ENCODE results near the gene IAH1. TPM values are rescaled to one million over a fixed set of nuclear protein-coding genes. Genes with fewer than 3 reads are reported as not detected.

The IAH1 gene, protein sequence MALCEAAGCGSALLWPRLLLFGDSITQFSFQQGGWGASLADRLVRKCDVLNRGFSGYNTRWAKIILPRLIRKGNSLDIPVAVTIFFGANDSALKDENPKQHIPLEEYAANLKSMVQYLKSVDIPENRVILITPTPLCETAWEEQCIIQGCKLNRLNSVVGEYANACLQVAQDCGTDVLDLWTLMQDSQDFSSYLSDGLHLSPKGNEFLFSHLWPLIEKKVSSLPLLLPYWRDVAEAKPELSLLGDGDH
- total RNA-seq (2022): 56.5 and 57.8 TPM in 2 replicates
- percentile 82 among the genes with signal in this experiment for Bru-seq, nascent RNA
- percentile 72 among the genes with signal in this experiment for BruChase-seq, experiment 1, labeled RNA remaining after a 2-hour chase
- percentile 81 among the genes with signal in this experiment for BruChase-seq, experiment 2, labeled RNA remaining after a 6-hour chase
- long read RNA-seq, transcript IAH1-215 (6 exons, 1,266 nt): major isoform, 50 of 77 reads
- long read RNA-seq, transcript IAH1-202 (5 exons, 2,137 nt): minor isoform, 6 of 77 reads
- long read RNA-seq, partial matches to known transcripts: 0 of 77 reads
- long read RNA-seq, other reads (novel, unspliced or antisense): 17 of 77 reads

DNA sequence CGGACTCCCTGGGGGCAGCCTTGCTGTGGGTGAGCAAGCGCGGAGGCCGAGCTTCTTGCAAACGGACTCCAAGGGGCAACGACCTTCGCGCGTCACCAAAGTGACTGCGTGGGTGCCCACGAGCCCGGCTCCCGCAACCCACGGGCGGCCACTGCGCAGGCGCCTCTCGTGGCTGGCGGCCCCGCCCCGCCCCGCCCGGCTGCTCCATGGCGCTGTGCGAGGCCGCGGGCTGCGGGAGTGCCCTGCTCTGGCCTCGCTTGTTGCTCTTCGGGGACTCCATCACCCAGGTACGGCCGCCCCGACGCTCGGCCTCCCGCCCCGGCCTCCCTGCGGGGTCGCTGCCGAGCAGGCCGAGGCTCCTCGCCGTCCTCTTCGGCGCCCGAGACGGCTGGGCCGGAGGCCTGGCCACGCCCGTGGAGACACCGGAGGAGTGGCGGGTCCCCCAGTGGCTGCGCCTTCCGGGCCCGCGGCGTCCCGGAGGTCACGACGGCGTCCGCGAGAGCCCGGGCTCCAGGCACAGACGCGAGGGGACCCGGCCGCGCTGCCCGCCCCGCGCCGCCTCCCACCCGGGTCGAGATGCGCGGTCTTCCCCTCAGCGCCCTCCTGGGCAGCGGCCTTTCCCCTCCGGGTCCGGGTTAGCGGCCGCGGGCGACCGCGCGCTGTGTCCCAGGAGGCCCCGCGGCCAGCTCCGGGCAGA, at the start of gene IAH1:
IAH1 (plus strand) TSS at position 191 of the 697 bp plus-strand sequence; CDS start at position 207, 16 bp downstream.
- Histone ChIP-seq H3K9me3 (no peaks in the 10 kb centered on the region), H3K36me3 (ENCODE audit: control insufficient read depth, insufficient read depth, low read length) (peaks cover 4% of the 10 kb centered on the region; the same call in 1 of the 2 replicates)
- CTCF ChIA-PET: interaction anchor here (0.6 to 2.3 kb wide), 2 partner anchors 10 to 81 kb away, joined by 3 to 6 read pairs; partner anchors contain the start of gene ADAM17

DNA sequence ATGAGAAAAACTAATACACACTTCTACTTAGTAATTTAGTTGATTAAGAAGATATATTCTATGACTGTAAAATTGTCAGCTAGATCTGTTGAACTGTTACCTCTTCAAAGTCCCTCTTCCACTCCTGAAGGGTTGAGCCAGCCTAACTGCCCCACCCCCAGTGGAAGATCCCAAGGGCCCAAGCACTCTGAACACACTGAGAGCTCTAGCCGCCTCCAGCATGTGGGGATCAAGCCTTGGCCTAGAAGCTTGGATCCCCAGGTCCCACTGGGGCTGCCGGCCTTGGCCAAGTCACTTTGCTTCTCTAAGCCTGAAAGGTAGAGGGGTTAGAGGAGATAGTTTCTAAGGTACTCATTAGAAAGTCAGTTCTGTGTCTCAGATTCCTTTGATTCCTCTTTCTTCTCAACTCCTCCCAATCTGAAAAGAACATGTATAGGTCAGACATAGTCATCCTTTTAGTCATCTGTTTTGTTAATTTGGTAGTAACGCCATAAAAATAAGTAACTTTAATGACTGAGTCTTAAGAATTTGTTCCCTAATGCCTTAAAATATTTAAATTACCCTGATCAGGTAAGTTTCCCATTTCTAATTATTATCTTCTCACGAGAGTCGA, 45.3 kb upstream of the IAH1 start:
- BruUV-seq (replicated peaks): no TSS peak
- Mint-ChIP-seq H3K27ac (ENCODE audit: unreplicated experiment) (no peak overlapping the region), H3K27me3 (ENCODE audit: insufficient read depth, unreplicated experiment) (no peaks in the 10 kb centered on the region), H3K4me1 (ENCODE audit: low read depth, unreplicated experiment) (no peaks in the 10 kb centered on the region), H3K36me3 (ENCODE audit: insufficient read depth, unreplicated experiment) (peaks cover 40% of the 10 kb centered on the region), H3K4me3 (ENCODE audit: unreplicated experiment) (no peak overlapping the region), H3K9me3 (ENCODE audit: unreplicated experiment) (no peaks in the 10 kb centered on the region)
- no peaks in the 10 kb centered on the region for H3K9me3 ChIP-seq
- intact Hi-C loops (cut with micrococcal nuclease; ENCODE audit: unreplicated experiment): no loop called here
- no peak for DNase-seq
- CTCF ChIA-PET: no interaction called here
- no peak overlapping the region for H3K4me3 ChIP-seq (ENCODE audit: low read depth, low read length)
- H3K27me3 ChIP-seq (replicated peaks; ENCODE audit: control insufficient read depth, insufficient read depth, low read length): no peaks in the 10 kb centered on the region
- H3K36me3 ChIP-seq (ENCODE audit: control insufficient read depth, insufficient read depth, low read length): no peaks in the 10 kb centered on the region; the same call in 1 of the 2 replicates
- peaks cover 9% of the 10 kb centered on the region for H3K4me1 ChIP-seq
- POLR2A ChIA-PET: no interaction called here
- TF ChIP-seq, protein P1, sequence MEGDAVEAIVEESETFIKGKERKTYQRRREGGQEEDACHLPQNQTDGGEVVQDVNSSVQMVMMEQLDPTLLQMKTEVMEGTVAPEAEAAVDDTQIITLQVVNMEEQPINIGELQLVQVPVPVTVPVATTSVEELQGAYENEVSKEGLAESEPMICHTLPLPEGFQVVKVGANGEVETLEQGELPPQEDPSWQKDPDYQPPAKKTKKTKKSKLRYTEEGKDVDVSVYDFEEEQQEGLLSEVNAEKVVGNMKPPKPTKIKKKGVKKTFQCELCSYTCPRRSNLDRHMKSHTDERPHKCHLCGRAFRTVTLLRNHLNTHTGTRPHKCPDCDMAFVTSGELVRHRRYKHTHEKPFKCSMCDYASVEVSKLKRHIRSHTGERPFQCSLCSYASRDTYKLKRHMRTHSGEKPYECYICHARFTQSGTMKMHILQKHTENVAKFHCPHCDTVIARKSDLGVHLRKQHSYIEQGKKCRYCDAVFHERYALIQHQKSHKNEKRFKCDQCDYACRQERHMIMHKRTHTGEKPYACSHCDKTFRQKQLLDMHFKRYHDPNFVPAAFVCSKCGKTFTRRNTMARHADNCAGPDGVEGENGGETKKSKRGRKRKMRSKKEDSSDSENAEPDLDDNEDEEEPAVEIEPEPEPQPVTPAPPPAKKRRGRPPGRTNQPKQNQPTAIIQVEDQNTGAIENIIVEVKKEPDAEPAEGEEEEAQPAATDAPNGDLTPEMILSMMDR (IDR thresholded peaks at IDR 0.05; ENCODE audit: insufficient read depth in 1 of 2, low read depth in 1 of 2, low read length in 1 of 2, severe bottlenecking in 1 of 2, unreplicated experiment in 1 of 2): no peak

More for the DNA sequence above, at the start of gene IAH1:
- POLR2A ChIA-PET: interaction anchor here (0.6 to 1.0 kb wide), 3 partner anchors 22 to 81 kb away, joined by 3 to 5 read pairs (median 3); no protein-coding TSS in a partner anchor
- H3K9me3 Mint-ChIP-seq (ENCODE audit: unreplicated experiment): no peaks in the 10 kb centered on the region
- H3K4me1 Mint-ChIP-seq (ENCODE audit: low read depth, unreplicated experiment): no peaks in the 10 kb centered on the region
- Histone ChIP-seq H3K4me1 (no peaks in the 10 kb centered on the region), H3K4me3 (ENCODE audit: low read depth, low read length) (peak within 1 kb of the TSS; percentile 72), H3K27me3 (replicated peaks; ENCODE audit: control insufficient read depth, insufficient read depth, low read length) (no peaks in the 10 kb centered on the region)
- TF ChIP-seq, protein P1 (IDR thresholded peaks at IDR 0.05; ENCODE audit: insufficient read depth in 1 of 2, low read depth in 1 of 2, low read length in 1 of 2, severe bottlenecking in 1 of 2, unreplicated experiment in 1 of 2): no peak
- DNase-seq: peak; percentile 49 to 70
- intact Hi-C loops (cut with micrococcal nuclease; ENCODE audit: unreplicated experiment): no loop called here
- no TSS peak for BruUV-seq (replicated peaks)
- peaks cover 58% of the 10 kb centered on the region for H3K36me3 Mint-ChIP-seq (ENCODE audit: insufficient read depth, unreplicated experiment)
- H3K27me3 Mint-ChIP-seq (ENCODE audit: insufficient read depth, unreplicated experiment): no peaks in the 10 kb centered on the region
- H3K4me3 Mint-ChIP-seq (ENCODE audit: unreplicated experiment): peak within 1 kb of the TSS; percentile 74
- H3K27ac Mint-ChIP-seq (ENCODE audit: unreplicated experiment): peak within 1 kb of the TSS; percentile 72

Measured in Caco-2 (cell line).